ENCODE data around the gene C1orf74.

C1orf74 gene

DNA sequence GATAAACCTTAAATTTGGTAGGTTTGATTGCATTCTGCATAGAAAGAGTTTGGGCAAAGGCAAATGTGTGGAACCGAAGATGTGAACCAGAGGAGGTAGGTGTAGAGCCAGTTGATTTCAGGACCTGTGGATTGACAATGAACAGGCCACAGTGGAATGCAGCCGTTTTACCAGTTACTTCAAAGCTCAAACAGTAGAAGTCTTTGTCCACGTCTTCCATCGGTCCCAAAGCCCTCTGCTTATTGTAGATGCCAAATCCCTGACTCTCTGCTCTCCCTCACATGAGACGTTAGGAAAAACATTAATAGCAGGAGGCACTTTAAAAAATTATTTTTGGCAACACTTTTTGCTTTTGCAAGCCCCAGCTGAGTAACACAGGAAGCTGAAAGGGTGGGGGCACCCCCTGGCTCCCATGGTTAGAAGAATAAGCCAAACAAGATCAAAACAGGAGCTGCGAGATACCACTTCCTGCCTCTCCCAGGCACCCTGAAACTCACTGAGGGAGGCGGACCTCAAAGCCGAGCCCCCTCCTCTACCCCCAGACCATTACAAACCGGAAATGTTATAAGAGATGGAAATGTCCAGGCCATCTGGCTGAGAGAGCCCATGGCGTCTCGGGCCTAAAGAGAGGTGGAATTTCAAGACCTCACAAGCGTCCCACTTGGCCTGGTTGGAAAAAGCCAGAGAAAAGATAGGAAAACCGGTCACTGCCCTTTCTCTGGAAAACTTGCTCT is 15.0 kb downstream of the C1orf74 start:
- peak; percentile 84 for DNase-seq

DNA sequence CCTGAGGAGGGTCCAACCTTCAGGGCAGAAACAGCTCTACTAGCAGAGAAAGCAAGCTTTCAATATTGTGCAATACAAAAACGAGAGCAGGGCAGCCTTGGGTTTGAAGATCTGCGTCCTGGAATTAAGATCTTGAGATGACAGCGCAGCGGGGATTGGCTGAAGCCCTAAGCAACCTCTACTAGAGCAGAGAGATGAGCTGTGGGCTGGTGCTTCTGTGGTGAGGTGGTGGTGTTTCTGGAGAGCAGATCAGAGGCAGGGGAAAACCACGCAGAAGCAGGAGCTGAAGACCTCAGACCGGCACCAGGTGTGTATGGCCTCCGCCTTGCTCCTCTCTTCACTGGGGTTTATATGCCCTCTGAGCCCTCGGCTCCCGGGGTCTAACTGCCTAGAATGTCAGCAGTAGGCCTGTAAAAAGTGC is 16.0 kb downstream of the C1orf74 start:
- peak; percentile 90 for DNase-seq

DNA sequence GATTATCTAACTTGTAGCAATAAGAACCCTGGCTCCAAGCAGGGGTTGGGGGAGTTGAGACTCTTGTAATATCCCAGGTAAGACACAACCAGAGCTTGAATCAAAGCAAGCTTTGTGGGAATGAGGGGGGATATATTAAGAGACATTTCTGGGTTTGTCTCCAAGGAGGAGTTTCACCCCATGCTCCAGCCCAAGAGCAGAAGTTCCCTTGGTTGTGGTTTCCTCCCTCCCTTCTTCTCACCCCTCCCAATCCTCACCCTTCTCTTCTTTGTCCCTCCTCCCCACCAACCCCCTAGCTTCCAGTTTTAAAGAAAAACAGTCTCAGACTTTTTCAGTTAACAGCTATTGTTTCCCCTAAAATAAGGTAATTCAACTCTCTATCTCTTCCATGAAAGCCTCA is 16.7 kb downstream of the C1orf74 start:
- no peak for DNase-seq

DNA sequence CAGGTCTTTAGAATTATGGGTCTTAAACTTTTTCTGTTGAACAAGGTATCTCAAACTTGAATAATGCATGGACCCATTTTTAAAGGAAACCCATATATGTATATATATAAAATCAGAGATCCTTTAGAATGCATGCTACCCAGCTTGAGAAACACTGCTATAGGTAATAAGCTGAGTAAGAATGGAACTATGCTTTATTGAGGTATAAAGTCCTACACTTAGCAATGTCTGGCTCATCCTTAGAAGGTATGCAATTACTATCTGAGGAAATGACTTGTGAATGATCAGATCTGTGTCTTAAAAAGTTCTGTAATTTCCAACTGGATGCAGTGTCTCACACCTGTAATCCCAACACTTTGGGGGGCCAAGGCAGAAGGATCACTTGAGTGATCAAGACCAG is 17.3 kb downstream of the C1orf74 start:
- DNase-seq: no peak

DNA sequence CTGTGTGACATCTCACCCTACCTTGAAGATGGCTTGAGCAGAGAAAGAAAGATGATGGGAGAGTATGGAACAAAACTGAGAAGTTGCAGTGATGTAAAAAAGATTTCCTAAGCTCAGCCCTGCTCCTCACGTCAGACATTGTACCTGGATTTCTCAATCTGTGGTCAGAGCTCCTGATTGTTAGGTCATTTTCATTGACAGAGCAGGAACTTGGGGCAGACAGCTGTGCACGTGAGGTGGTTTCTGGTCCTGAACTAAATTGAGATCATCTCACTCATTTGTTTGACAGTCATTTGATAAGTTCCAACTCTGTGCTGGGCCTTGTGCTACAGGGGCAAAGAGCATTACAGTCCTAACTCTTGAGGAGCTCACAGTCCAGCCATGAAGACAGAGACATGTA is 18.3 kb downstream of the C1orf74 start:
- DNase-seq: no peak

DNA sequence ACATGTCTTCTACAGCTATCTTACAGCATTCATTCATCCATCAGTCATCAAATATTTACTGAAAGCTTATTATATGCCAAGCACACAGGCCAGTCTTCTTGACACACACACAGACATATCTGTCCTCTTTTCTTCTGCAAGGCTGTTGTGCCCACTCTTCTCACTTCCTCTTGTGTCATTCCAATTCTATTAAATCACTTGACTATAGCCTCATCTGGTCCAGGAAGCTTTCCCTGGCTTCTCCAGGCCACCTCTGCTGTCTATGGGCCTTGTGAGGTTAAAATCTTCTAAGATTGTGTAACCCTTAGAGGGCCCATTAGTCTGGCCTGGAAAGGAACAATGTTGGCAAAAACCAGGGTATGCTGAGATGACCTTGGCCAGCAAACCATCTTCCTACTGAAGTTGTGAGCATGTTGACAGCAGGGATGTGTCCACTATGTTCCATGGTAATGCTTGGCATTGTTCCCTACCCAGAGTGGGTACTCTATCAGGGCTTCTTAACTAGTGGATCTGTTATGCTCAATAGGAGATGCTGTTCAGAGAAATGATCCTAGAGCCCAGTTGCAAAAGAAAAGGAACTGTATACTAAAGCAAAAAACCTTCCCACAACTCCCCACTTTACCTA is 23.2 kb downstream of the C1orf74 start:
- DNase-seq: no peak

DNA sequence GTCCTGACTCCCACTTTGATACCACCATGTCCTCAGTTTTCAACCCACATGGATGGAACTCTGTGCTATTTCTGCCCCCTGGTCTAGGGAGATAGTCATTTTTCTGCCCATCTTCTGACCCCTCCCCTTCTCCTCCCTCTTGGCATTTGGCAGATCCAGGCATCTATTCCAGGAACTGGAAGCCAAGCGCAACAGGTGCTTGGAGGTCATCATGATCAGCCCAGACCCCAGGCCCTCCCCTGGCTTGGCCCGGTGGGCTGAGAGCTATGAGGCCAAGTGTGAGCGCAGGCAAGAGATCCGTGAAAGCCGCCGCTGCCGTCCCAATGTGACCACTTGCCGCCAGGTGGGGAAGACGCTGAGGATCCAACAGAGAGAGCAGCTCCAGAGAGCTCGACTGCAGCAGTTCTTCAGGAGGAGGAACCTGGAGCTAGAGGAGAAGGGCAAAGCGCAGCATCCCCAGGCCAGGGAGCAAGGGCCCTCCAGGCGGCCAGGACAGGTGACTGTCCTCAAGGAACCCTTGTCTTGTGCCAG is 24.5 kb downstream of the C1orf74 start:
- DNase-seq: no peak

DNA sequence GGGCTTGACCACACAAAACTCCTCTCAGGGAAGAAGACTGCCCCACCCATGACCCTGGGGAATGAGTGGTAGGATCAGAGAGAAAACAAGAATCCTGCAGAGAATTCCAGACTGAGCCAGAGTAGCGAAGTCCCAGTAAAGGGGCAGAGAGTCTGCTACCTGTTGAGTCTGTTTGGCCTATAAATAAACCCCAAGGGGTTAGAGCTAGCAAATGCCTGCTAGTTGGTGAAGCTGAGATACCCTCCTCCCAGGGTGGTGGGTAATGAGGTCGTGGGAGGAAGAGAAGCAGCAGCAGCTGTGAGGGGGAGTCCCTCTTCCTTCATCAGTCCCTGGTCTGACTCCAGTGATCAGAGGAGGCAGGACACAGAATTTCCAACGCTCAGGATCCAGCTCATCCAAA is 26.0 kb downstream of the C1orf74 start:
- DNase-seq: no peak

DNA sequence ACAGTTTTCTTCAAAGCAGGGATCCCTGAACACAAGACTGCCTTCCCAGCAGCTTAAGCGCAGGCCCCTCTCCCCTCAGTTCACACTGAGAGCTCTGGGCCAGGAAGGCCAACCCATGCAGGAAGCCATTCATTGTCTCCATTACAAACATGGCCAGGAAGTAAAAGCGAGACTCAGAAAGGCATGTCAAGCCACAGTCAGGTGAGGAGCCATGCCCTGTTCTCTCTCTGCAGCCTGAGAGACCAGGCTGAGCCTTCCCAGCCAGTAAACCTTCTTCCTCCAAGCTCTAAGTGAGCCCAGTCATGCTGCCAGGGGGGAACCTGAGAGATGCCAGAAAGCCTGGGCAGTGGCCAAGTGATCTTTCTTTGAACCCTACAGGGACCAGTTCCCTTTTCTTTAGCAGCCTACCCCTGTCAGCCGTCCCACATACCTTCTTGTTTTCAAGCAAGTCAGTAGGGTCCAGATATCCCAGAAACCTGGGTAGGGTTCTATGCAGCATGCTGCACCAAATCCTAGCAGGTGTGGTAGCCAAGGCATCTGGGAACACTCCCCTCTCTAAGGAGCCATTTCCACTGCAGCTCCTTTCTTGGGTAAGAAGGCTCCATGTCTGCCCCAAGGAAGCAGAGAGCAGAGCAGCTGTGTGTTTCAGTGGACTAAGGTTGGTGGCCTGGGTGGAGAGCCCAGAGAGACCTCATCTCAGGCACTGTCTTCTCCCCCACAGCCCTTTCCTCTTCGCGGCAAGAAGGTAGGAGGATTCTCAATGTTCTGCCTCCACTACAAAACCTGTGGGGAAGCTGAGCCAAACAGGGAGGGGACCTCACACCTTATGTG is 27.5 kb downstream of the C1orf74 start:
- DNase-seq: peak; percentile 51

DNA sequence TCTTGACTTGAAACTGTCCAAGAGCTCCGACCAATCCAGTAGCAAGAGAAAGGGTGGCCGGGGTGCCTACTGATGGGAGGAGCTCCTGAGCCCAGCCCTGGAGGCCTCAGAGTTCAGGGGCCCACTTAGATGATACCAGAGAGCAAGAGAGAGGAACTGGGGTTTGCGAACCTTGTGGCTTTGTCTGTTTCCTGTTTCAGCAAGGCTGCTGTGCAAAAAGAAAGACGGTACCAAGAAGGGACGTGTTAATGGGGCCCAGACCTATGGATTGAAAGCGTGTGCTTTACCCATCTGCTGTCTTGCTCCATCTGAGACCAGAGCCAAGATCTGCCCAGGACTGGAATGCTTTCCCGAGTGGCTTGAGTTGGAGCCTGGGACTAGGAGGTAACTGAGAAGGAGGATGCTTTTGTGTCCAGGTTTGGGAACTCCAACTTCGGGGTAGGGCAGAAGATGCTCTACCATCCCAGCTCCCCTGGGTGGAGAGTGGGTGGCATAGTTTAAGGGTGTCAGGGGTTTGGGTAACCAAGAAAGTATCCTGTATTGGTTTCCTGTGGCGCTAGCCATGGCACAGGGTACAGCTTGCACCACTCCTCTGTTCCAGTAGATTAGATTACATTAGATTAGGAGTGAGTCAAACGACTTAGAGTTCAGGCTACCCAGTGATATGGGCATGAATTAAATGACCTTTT is 28.3 kb downstream of the C1orf74 start, which contains the start of gene TRAF3IP3:
Gene TRAF3IP3, plus strand, starts transcription at position 128 of the 689 bp plus-strand sequence. CDS start 3,987 bp downstream, outside the sequence.
- peak; percentile 87 for DNase-seq

DNA sequence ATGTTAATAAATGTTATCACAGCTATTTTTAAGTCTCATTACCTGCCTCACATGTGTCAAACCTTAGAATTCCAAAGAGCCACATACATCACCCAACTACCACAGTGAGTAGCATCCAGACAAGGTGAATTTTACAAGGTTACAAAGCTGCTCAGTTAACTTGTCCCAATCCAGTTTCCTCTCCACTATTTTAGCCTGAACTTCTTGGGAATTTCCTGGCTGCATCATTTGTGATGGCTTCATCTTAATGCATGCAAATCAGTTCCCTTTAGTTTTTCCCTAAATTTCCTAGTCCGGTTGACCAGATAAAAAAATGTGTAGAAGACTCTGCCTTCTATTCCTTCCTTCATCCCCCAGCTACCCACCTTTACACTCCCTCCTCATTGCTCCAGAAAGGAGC is 29.1 kb downstream of the C1orf74 start:
- no peak for DNase-seq

DNA sequence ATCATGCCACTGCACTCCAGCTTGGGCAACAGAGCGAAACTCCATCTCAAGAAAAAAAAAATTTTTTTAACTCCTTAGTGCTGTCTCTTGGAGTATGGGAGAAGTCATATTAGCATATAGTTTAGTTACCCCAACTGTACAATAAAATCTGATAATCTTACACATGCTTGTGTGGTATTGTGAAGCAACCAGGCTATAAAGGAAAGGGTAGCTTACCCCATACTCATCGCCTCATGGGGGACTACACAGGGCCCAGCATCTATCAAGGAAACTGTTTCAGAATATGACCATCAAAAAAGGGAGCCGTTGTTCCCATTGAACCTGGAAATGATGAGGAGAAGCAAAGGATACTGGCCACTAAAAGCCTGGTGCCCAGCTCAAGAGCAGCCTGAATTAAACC is 31.5 kb downstream of the C1orf74 start:
- DNase-seq: no peak

DNA sequence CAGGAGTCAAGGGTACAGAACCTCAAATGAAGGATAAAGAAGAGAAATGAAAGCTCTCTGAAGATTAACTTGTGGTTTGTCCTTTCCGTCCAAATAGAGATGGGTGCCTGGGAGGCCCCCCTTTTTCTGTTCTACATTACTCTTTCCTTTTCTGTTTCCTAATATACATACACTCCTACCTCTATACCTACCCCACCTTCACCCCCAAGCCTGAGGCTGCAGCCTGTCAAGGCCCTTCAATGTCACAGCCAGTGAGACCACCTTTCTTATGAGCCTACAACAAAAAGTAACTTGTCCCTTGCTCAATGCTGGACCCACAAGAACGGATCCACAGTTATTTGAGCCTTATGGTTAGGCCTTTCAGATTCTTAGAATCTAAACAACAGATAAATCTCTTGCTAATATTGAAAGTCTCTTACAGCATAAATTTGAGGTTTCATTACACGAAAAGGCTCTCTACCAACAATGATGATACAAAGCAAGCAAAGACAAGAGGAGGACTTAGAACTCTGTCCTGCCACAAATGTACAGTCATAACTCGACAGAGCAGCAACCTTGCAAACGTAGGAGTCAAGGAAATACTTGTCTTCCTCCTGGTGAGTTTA is 32.6 kb downstream of the C1orf74 start:
- DNase-seq: peak; percentile 56

DNA sequence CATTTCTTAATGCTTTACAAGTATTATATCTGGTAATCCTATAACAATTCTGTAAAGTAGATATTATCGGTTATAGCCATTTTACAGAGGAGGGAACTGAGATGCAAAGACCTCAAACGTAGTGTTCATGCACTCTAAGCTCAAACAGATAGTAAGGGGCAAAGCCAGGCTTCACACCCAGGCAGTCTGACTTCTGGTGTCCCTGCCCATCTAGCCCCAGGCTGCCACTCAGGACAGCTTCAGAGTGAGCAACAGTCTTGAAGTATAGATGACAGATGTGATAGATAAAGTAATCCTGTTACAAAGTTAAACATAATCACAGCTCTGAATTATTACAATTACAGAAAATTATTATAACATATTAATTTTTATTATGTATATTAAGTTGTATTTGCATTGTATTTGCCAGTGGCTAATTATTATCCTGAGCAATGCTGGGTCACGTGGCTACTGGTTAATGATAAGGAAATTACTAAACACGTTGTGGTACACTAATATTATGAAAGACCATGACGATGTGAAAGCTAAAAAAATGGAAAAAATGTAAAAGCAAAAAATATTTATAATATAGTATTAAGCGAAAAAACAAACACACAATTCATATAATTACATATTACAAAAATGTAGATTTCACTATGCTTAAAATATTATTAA is 34.6 kb downstream of the C1orf74 start:
- no peak for DNase-seq

DNA sequence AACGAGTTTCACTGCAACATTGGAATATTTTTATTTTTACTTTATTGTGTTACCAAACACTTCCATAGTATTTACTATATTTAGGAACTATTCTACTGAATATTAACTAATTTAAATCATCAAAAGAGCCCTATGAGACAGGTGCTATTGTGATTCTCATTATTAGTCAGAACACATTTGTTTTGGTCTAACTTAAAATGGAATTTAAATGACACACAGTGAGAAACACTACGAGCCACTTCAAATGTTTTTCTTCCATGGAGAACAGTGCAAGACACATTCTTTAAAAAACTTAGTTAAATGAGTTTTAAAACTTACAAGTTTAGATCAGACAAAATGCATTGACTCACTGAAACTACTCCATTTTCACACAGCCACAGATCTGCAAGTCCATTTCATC is 35.2 kb downstream of the C1orf74 start:
- DNase-seq: no peak

DNA sequence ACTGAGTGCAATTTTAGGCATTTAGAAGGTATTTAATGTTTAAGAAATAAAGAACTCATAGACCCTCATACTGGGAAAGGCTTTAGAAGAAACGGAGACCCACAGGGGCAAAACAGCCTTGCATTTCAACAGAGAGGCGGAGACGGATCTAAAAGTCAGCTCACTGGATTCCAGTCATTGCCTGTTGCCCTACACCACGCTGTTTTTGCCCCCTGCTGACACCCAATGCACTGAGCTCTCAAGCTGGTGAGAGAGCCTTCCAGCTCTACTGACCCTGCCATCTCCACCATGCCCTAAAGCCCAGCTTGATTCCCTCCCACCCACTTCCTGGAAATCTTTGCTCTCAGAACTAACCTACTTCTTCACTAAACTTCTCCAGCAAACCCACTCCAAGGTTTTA is 35.7 kb downstream of the C1orf74 start:
- peak; percentile 30 for DNase-seq

DNA sequence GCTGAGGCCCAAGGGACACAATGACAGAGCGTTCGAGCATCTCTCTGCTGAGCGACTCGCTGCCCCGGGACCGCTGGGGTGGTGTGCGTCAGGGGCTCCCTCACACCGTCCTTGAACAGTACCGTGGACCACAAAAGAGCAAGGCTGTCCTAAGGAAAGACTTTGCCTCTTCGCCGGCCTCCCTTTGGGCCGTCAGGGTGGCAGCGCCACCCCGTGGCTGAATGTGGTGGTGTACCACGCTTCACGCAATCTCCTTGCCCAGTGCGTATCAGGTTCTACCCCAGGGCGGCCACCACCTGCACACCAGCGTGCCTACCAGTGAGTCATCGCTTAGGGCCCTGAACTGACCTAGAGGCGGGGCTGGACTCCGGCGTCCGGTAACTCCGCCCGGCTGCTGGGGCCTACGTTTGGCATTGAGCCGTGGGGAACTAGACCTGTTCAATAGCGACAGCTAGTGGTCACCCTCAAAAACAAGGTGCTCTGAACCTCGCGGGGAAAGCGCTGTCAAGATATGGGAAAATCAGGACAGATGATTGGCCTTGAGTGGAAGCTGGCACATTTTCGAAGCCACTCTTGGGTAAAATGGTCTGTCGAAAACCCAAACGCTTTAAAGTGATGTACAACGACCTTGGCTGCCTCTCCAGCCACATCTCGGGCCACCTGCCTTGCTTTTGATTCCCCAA is 36.6 kb downstream of the C1orf74 start:
- DNase-seq: peak; percentile 94

DNA sequence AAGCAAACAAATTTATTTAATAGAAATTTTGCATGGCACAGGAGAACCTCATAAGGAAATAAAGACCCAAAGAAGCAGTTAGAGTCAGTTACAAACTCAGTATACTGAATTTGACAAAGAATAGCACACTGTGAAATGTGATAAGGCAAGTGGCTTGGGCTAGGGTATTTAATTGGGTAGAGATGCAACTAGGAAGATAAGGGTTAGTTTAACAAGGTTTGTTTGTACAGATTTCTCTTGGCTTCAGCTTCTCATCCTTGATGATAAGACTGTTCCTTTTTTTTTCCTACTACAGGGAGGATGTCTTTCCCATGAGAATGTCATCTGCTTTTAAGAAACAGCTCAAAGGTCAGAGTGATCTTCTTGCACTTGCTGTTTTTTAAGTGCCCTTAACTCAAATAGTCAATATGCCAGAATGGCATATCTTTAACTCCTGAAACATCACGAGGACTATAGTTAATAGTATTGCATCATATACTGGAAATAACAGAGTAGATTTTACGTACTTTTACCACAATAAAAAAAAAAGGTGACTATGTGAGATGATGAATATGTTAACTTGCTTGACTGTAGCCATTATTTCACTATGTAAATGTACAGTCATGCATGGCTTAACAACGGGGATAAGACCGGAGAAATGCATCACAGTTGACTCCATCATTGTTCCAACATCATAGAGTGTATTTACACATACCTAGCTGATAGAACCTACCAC is 37.8 kb downstream of the C1orf74 start:
- no peak for DNase-seq

DNA sequence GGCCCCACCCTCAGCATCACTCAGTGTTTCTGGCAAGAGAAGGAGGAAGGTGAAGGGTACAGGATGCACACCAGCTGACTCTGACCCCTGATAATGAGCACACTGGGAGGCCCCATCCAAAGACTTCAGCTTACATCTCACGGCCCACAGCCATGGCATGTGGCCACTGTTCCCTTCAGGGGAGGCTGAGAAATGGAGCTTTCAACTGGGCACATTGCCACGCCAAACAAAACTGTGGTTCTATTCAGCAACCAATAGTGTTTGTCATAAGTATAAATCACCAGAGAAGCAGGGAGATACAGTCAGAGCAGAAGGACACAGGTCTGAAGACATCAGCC is 41.2 kb downstream of the C1orf74 start:
- no peak for DNase-seq

DNA sequence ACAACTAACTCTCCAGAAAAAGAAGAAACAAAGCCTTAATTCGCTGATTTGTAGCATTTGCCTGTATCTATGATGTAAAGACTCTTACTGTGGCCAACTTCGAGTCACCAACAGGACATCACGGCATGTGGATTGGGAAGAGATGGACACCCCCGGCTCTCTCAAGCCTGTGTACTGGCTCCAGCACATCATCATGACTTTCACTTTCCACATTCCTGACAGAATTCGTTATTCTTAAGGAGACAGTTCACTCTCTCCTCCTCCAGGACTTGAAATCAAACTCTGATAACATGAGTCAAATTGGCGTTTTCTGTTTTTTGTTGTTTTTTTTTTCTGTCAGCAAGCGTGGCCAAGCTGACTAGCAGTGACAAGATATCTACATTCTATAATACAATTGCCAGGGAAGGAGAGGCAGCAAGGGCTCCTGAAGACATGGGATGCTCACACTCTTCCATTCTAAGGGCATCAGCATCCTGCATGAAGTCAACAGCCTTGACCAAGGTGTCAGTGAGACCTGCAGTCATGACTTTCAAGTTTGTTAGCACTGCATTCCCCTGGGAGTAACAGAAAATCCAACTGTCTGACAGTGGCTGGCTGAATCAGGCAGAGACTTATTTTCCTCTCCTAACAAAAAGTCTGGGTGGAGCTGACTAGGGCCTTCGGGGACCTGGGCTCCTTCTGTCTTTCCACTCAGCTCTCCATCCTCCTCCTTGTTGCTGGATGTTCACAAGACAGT is 41.8 kb downstream of the C1orf74 start:
- no peak for DNase-seq

Data from activated CD4-positive, alpha-beta T cell treated with anti-CD3 and anti-CD28 coated beads for 48 hours (primary cell).